Stimulated activated CD8-positive, alpha-beta memory T cell treated with anti-CD3 and anti-CD28 coated beads, Interleukin-15, amount 100 ng/mL, for 4 hours (primary cell): Measurements from ENCODE around the gene PTGES2.

ENCODE experiments used
- DNase-seq, 2 donors: peaks; one replicate each; pipeline ENCODE4 v3.0.0-alpha.2; 2020; ENCODE audit warnings: low read depth in 2 of 2

The PTGES2 gene

DNA sequence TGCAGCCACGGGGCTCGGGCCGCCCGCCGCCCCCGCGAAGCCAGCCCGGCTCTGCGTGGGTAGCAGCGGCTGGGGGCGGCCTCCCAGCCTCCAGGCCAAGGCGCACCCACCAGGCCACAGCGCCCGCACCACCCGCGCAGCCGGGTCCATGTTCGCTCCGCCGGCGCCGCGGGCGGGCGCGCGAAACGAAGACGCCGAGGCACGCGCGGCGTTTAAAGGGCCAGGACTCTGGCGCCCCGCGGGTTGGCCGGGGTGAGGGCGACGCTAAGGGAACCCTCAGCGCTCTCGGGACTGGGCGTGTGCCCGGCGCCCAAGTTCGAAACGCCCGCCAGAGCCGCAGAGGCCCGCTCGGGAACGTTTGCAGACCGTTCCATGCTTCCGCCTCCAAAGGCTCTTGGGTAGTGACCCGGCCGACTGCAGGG, at the start of gene PTGES2:
PTGES2 (minus strand) TSS at position 162 of the 422 bp plus-strand sequence; CDS start at position 150, 12 bp downstream.
- peak; percentile 64 to 77 for DNase-seq

DNA sequence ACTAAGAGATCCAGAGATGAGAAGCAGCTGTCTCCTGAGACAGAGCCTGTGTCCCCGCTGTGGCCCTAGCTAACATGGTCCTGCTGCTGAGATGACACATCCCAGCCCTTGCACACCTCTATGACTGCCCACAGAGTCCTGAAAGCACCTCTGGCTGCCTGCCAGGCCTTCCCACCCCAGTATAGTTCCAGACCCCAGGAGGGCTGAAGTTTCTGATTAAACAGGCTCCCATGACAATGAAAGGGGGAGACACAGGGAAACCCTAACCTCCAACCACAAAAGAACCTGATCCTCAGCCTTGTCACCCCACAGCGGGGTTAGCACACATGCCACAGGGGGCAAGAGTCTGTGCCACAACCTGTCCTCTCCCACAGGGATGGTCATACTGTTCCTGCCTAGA, 48.2 kb upstream of the PTGES2 start:
- no peak for DNase-seq

DNA sequence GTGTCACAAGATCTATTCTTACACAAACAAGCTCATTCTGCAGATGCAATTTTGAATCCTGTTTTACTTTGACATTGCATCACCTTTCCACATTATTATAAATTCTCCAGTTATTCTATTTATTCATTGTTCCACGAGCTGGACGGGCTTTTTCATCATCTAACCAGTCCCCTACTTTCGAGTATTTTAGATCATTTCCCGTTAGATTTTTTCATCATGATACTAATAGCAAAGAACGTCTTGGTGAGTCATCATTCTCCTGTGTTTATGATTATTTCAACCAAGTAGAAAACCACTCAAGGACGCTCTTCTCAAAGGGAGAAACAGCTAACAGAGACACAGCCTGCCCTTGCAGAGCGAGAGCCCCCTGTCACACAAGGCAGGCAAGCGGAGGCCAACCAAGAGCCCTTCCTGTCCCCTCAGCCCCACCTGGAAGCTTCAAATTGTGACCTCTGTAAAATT, 47.6 kb upstream of the PTGES2 start:
- no peak for DNase-seq

DNA sequence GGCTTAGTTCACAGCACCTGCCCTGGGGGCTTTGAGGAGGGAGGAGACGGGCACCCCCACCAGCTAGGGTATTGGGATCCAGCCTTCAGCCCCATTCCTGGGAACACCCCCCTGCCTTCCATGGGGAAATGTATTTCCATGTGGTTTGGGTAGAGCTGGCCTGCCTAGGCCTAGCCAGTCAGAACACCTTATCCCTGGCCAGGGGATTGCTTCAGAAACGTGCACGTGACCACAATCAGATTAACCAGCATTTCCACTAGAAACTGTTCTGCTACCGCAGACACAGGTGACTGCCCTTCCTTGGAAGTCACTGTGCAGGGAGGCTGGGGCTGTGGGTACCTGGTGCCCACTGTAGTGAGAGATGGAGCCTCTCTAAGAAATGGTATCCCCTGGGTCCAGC, 46.5 kb upstream of the PTGES2 start:
- no peak for DNase-seq

DNA sequence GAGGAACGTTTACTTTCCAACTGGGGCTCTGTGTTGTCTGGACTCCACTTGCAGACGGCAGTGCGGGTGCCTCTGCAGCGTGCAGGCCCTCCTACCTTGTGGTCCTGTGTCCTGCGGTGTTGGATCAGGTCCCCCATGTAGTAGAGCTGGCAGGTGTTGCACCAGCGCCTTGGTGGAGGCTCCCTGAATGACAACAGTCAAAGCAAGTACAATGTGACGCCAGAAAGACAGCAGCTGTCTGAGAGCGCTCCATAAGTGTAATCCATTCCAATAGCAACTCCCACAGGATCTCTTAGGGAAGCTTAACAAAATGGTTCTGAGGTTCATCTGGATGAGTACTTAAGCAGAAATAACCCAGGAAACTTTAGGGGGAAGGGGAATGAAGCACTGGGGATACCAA, 42.4 kb upstream of the PTGES2 start:
- no peak for DNase-seq

DNA sequence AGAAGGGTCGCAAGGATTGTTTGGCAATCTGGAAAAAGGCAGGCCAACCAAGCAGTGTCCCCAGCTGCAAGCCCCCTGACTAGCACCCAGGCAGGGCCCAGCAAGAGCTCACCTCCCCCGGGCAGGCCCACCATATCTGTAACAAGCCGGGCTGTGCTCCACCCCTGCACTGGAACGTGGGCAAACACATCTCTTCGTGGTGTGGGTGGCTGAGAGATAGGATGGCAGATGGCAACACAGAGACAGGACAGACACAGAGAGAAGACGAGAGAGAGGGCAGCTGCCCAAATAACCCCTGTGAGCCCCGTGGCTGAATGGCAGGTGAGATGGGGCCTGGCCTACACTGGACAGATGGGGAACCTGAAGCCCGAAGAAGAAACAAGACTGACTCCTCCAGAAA, 42.0 kb upstream of the PTGES2 start:
- DNase-seq, result no peak

DNA sequence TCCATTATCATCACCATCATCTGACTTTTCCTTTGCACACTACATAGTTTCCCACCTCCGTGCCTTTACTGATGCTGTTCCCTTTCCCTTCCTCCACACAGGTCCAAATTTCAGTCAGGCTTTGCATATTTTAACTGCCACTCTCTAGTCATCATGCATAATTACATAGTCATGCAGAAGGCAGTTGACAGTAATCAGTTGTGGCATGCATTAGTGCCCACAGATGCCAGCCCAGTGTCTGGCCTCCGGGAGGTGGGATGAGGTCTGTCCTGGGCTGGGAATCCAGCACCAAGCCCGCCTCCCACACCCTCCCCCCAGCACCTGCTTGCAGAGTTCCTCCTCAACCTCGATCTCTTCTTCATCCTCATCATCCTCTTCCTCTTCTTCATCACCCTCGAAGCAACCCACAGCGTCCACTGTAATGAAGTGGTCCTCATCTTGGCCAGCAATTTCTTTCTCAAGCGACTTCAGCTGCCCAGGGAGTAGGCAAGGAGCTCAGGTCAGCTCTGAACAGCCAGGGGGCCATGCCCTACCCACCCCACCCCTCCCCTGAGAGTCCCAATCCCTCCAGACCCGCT, 41.3 kb upstream of the PTGES2 start:
- no peak for DNase-seq

DNA sequence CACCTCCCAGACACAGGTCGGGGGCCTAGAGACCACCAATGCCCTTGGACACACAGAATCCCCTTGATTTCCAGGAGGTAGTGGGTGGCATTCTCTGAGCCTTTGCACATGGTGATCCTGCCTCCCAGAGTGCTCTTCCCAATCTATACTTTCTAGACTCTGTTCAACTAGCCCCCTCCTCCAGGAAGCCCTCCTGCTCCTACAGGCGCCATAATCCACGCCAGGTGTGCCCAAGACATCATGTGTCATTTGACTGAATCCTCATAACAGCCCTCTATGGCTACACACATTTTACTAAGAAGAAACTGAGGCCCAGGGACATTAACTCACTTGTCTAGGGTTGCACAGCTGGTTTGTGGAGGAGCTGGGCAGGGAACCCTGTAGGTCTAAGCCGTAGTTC, 39.7 kb upstream of the PTGES2 start:
- DNase-seq, result no peak

DNA sequence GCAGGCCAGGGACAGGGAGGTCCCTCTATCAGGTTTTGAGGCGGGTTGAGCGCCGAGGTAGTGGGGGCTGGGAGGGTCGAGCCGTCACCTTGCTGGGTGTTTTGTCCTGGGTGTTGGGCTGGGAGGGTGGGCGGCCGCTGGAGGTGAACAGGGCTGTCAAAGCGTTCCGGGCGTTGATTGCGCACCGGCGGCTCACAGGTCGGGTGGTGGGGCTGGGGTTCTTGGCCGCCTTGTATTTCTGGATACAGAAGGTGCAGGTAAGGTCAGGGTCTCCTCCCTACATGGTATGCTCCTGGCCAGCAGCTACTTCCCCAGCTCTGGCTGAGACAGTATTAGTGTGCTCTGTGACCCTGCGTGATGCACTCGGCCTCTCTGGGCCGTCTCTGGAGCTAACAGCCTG, 38.6 kb upstream of the PTGES2 start:
- DNase-seq, result no peak

DNA sequence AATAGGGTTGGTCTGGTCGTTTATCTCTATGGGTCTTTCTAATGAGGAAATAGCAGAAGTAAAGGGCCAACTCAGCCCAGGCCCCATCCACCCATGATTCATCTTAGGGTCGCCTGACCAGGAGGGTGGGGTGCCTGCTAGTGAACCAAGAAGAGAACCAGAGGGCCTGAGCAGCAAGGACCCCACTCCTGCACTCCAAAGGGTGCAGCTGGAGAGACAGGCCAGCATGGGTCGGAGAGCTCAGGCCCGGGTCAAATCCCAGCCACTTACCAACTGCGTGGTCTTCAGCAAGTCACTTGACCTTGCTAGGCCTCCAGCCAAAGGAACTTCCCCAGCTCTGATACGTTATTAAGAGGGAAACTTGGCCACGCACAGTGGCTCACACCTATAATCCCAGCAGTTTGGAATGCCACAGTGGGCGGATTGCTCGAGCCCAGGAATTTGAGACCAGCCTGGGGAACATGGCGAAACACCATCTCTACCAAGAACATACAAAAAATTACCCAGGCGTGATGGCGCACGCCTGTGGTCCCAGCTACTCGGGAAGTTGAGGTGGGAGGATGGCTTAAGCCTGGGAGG, 36.9 kb upstream of the PTGES2 start:
- DNase-seq, result no peak

DNA sequence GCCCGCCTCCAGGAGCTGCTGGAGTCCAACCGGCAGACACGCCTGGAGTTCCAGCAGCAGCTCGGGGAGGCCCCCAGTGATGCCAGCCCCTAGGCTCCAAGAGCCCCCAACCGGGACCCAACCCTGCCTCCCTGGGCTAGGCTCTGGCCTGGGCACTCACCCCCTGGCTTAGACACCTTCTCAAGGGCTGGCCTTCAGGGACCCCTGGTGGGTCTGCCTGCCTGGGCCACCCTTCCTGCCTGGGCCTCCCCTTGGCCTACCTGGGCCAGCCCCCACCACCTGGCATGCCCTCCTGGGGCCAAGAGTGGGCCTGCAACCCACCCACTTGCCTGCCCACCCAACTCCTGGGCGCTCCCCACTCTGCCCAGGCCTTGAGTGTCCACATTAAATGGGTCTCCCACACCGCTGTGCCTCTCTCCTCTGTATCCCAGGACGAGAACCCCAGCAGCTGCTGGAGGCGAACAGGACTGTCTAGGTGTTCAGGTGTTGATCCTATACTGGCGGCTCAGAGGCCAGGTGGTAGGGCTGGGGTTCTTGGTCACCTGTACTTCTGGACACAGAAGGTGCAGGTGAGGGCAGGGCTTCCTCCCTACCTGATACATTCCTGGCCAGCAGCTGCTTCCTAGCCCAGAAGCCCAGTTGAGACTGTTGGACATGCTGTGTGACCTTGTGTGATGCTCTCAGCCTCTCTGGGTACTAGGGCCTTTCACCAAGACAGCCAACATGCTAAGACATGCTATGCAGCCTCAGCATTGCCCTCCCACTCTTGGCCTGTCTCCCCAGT, 36.2 kb upstream of the PTGES2 start:
- no peak for DNase-seq

DNA sequence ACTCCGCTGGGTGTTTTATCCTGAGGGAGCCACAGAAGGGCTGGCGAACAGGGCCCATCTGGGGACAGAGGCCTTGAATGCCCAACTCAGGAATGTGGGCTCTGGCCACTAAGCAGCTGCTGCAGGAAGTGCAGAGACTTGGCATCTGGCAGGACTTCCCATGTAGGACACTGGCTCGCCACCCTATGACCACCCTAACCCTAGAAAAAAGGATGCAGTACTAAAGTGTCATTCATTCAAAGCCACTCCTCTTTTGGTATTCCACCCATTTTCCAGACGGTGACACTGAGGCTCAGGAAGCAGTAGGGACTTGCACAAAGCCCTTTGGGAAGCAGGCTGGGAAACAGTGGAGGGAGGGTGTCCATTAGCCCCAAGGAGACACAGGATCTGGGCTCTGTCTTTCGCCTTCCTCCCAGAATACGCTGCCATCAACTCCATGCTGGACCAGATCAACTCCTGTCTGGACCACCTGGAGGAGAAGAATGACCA, 35.5 kb upstream of the PTGES2 start:
- DNase-seq, result no peak

DNA sequence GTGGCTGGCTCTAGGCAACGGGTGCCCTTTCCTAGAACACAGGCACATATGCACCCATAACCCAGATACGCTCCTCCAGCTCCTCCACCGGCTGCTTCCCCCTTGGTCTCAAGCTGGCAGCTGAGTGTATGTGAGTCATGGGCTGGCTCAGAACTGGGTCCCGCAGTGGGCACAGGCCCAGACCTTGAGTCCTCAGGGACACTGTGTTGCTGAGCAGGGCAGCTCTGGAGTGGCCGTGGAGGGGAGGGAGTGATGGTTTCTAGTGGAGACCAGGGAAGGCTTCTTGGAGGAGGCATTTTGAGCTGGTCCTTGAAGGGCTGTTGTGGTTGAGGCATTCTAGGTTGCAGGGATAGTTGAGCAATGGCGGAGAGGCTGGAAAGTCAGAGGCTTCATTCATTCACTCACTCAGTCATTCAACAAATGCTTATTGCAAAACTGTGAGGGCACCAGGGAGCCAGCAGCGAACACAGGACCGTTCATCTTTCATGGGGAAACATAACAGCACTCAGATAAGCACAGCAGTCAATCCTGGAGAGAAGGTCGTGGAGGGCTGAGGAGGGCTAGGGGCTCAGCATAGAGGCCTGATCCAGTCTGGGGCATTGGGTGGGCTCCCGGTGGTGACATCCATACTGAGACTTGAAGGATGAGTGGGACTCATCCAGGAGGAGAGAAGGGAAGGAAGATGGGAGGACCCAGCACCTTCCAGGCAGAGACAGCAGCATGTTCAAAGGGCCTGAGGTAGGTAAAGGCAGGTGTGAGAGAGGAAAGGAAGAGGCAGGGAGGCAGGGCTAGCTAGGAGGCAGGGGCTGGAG, 34.9 kb upstream of the PTGES2 start:
- DNase-seq, result no peak

DNA sequence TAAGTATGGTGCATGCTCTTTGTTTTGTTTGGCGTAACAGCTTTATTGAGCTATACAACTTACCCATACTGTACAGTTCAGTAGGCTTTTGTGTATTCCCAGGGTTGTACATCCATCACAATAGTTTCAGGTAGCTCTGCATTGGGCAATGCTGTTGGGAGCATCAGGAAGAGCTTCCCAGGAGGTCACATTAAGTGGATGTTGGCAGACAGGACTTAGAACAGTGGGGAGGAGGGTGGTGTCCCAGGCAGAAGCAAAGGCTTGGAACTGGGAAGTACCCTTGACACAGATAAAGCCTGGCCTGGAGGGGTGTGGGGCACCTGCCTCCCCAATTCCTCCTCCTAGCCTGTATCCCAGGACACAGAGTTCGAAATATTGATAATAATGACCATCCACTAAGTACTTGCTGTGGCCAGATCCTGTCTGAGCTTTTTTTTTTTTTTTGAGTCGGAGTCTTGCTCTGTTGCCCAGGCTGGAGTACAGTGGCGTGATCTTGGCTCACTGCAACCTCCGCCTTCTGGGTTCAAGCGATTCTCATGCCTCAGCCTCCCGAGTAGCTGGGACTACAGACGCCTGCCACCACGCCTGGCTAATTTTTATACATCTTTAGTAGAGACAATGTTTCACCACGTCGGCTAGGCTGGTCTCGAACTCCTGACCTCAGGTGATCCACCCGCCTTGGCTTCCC, 33.8 kb upstream of the PTGES2 start:
- DNase-seq, result no peak

DNA sequence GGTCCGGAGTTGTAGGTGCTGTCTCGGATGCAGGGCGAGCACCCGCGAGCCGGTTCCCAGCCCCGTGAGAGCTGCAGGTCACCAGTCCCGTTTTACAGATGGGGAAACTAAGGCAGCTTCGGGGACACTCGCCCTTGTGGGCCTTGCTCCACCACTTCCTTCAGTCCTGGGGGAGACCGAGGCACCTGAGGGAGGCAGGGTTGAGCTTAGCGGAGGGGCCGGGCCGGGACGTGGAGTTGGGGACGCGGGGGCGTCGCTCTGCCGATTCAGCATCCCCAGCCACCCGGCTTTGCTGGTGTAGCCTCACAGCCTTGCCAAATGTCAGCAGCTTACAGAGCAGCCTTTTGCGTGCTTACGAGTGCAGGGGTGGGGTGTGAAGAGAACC, 33.1 kb upstream of the PTGES2 start:
- DNase-seq, result peak; percentile 32 to 42

DNA sequence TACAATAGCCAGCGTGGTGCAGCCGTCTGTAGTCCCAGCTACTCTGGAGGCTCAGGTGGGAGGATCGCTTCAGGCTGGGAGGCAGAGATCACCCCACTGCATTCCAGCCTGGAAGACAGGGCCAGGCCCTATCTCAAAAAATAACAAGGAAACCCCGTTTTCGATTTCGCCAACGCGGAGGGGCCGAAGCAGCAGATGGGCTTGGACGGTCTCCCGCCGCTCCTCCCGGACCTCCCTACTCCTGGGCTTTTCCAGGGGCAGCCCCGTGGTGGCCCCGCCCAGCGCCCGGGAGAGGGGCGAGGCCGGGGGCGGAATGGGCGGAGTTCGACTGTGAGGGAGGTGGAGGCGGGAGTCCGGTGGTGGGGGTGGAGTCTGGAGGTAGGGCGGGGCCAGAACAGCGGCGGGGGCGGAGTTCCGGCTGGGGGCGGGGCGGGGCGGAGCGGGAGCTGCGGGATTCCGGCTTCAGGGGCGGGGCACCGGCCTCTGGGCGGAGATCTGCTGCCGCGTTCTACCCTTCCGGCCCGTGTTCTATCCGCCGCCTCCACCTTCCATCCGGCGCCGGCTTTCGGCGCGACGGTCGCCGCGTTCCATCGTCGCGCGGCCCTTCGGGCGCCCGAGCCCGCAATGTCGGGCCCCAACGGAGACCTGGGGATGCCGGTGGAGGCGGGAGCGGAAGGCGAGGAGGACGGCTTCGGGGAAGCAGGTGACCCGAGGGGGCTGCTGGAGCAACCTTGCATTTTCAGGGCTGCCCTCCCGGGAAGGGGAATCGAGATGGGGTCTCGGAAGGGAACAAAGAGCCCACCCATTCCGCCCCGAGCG, 32.5 kb upstream of the PTGES2 start, which contains the start of gene BBLN:
BBLN (plus strand) TSS at position 482 of the 819 bp plus-strand sequence; CDS start at position 625, 143 bp downstream.
- DNase-seq, result peak; percentile 83 to 88

DNA sequence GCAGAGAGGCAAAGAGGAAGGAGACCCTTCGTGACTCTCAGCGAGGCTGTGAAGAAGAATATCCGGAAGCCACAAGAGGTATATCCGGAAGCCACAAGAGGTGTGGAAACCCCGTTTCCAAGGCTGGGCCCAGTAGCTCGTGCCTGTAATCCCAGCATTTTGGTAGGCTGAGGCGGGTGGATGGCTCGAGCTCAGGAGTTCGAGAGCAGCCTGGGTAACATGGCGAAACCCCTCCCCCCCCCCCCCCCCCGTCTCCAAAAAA, 31.9 kb upstream of the PTGES2 start:
- DNase-seq, result no peak

DNA sequence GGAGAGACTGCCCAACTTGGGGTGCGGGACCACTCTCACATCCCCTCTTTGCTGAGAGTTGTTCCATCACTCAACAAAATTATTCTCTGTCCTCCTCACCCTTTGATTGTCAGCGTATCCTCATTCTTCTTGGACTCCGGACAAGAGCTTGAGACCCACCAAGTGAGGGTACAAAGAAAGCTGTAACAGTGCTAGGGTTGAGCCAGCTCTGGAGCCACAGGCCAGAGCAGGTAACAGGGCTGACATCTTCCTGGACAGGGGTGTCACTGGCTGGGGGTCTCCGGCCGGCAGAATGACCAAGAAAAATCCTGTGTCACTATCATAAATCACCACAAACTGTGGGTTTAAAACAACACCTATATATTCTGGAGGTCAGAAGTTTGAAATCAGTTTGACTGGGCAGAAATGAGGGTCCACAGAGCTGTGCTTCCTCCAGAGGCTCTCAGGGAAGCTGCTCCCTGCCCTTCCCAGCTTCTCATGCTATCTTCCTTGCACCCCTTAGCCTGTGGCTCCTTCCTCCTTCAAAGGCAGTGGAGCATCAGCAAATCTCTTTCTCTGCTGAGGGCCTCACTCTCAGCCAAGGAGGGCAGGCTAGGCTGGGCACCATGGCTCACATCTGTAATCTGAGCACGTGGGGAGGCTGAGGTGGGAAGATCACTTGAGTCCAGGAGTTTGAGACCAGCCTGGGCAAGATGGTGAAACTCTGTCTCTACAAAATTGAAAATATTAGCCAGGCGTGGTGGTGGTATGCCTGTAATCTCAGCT, 28.4 kb upstream of the PTGES2 start:
- no peak for DNase-seq

DNA sequence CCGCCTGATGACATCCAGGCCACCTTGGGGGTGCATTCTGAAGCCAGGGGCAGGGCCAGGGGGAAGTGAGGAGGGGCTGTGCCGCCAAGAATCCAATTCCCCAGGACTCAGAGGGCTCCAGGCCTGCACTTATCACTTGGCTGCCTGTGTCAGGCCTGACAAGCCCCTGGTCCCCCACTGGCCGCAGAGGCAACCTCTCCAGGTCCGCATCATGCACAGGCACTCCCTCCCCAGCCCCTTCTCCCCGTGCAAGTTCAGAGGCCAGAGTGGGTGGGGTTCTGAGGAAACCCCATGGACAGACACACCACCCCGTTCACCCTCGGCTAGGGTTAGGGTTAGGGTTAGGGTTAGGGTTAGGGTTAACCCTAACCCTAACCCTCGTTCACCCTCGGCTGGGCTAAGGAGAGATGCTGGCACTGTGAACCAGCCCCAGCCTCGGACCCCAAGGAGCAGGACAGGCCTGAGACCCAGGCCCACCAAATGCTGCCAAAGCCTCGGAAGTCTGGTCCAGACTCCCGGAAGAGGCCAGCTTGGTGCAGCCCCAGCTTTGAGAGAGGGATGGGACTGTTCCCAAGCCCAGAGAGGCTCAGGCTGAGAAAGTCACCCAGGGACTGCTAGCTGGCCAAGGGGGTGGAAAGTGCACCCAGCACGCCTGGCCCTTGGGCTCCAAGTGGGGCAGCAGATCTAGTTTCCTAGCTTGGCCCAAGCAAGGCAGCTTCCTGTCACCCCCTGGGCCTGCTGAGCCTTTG, 26.6 kb upstream of the PTGES2 start:
- DNase-seq, result no peak
